ENCODE measurements around the gene SERPINB10. TPM values are rescaled to one million over a fixed set of nuclear protein-coding genes. Genes with fewer than 3 reads are reported as not detected.

Gene SERPINB10
- total and polyA plus RNA-seq, 9 of the 15 experiments (the other 6 are each of a cell fraction or from before 2014, with no cell fraction given): not detected

GRCh38 chr18:63878925-63879324 lies 28.8 kb upstream of the SERPINB10 start:
- TF ChIP-seq ZKSCAN1 (IDR thresholded peaks at IDR 0.05; ENCODE audit: low read depth, low read length) (no peak), ZNF395 (CRISPR knock-in tag; IDR thresholded peaks at IDR 0.05) (no peak), RBM22 (IDR thresholded peaks at IDR 0.05; ENCODE audit: low read depth, low read length, poor library complexity, severe bottlenecking) (no peak), DEAF1 (CRISPR knock-in tag; IDR thresholded peaks at IDR 0.05) (no peak), HLTF (IDR thresholded peaks at IDR 0.05) (no peak)
- ATAC-seq: no peak
- in situ Hi-C loops (cut with MboI) (no loop called here), intact Hi-C loops (cut with micrococcal nuclease) (no loop called here)
- H3K4me3 ChIP-seq: no peak overlapping the region
- H3K4me1 ChIP-seq (replicated peaks in 1 of 2; ENCODE audit: control insufficient read depth in 2 of 2, insufficient read depth in 2 of 2, low read length in 2 of 2): no peaks in the 10 kb centered on the region
- FAIRE-seq: no peak
- WGBS (ENCODE audit: insufficient coverage, low coverage, missing lambda C conversion rate): 0% methylated on average over 4 of the region's 4 CpGs
- H3K9me3 ChIP-seq (replicated peaks; ENCODE audit: control insufficient read depth, insufficient read depth, low read depth, low read length): no peaks in the 10 kb centered on the region
- no peak overlapping the region for H3K9ac ChIP-seq (ENCODE audit: insufficient read depth in 1 of 2, low read depth in 2 of 2, low read length in 2 of 2)
- H2AFZ ChIP-seq (ENCODE audit: low read depth, low read length): no peak overlapping the region
- BruUV-seq (replicated peaks): no TSS peak
- H3K9me1 ChIP-seq (ENCODE audit: control insufficient read depth, insufficient read depth, low read length): no peaks in the 10 kb centered on the region
- H3K36me3 ChIP-seq (ENCODE audit: control insufficient read depth, insufficient read depth, low read length): no peaks in the 10 kb centered on the region
- H3K27me3 ChIP-seq (ENCODE audit: control insufficient read depth in 2 of 2, insufficient read depth in 2 of 2, low read length in 2 of 2): no peaks in the 10 kb centered on the region
- H3K79me2 ChIP-seq (ENCODE audit: control insufficient read depth, insufficient read depth, low read length): no peaks in the 10 kb centered on the region
- CTCF ChIA-PET (ENCODE audit: low intra/inter-chr PET ratio): interaction anchor here (0.7 kb wide), 1 partner anchor 57 kb away, joined by 3 read pairs; no protein-coding TSS in a partner anchor
- H4K20me1 ChIP-seq (replicated peaks; ENCODE audit: control insufficient read depth, insufficient read depth, low read length): no peaks in the 10 kb centered on the region
- H3K4me2 ChIP-seq (ENCODE audit: insufficient read depth, low read length): no peak overlapping the region
- no peak for DNase-seq (ENCODE audit: extremely low read depth in 1 of 4, low spot score in 3 of 4)
- POLR2A ChIA-PET: no interaction called here
- H3K27ac ChIP-seq (ENCODE audit: extremely low read depth, low read depth, low read length): no peak overlapping the region
